WTC11 (cell line): ENCODE data around the gene DUS1L. TPM values are rescaled to one million over a fixed set of nuclear protein-coding genes. Genes with fewer than 3 reads are reported as not detected.

Experiments
- ATAC-seq: fragments of 200-7000 bp; cut with Tn5 transposase; 2 replicates; pipeline ENCODE4 v1.10.0; 2021; ENCODE audit warnings: mild to moderate bottlenecking, moderate library complexity
- CTCF ChIA-PET: fragments of 300-600 bp; sonication (Branson Sonifier 250); formaldehyde crosslinking; loops from one replicate; lab custom pipeline; 2021; ENCODE audit warnings: antibody characterized with exemption; lab: Charles Lee
- POLR2A ChIA-PET: fragments of 350-600 bp; sonication (Branson Sonifier 250); formaldehyde crosslinking; loops from one replicate; lab custom pipeline; 2021; ENCODE audit warnings: antibody characterized with exemption; lab: Charles Lee
- DNase-seq: peaks from one replicate; pipeline ENCODE4 v3.0.0; 2021; ENCODE audit warnings: low spot score
- H3K27ac Mint-ChIP-seq: 2 replicates; pipeline ENCODE4 v1.8.0; 2021; ENCODE audit warnings: mixed read lengths
- H3K27me3 Mint-ChIP-seq: 2 replicates; pipeline ENCODE4 v1.8.0; 2021; ENCODE audit warnings: low read depth, mild to moderate bottlenecking, moderate library complexity, mixed read lengths
- H3K36me3 Mint-ChIP-seq: 2 replicates; pipeline ENCODE4 v1.8.0; 2021; ENCODE audit warnings: mixed read lengths
- H3K4me1 Mint-ChIP-seq: 2 replicates; pipeline ENCODE4 v1.8.0; 2022; ENCODE audit warnings: mixed read lengths
- H3K4me3 Mint-ChIP-seq: 2 replicates; pipeline ENCODE4 v1.8.0; 2021; ENCODE audit warnings: mild to moderate bottlenecking, moderate library complexity, mixed read lengths
- H3K9me3 Mint-ChIP-seq: 2 replicates; pipeline ENCODE4 v1.8.0; 2021; ENCODE audit warnings: mixed read lengths
- ATF3 ChIP-seq: sonication (generic); formaldehyde crosslinking; conservative IDR thresholded peaks from 2 replicates; pipeline ENCODE4 v1.8.1; 2022; ENCODE audit warnings: mild to moderate bottlenecking, missing genetic modification reagents
- CDX4 ChIP-seq: fragments of 250-450 bp; sonication (Bioruptor Pico); IDR thresholded peaks from 2 replicates; pipeline ENCODE4 v1.9.0; 2021; ENCODE audit warnings: moderate library complexity, mild to moderate bottlenecking, inconsistent platforms, borderline replicate concordance
- E2F5 ChIP-seq: sonication (generic); formaldehyde crosslinking; IDR thresholded peaks from 2 replicates; pipeline ENCODE4 v1.8.1; 2022; ENCODE audit warnings: mild to moderate bottlenecking, moderate library complexity, missing genetic modification reagents
- ELF4 ChIP-seq: sonication (generic); formaldehyde crosslinking; IDR thresholded peaks from 2 replicates; pipeline ENCODE4 v1.8.1; 2022; ENCODE audit warnings: low read depth, mild to moderate bottlenecking, moderate library complexity, missing genetic modification reagents
- ESRRA ChIP-seq: sonication (generic); formaldehyde crosslinking; IDR thresholded peaks from 2 replicates; pipeline ENCODE4 v1.8.1; 2022; ENCODE audit warnings: mild to moderate bottlenecking, missing genetic modification reagents, borderline replicate concordance
- FOXJ3 ChIP-seq: sonication (generic); formaldehyde crosslinking; IDR thresholded peaks from 2 replicates; pipeline ENCODE4 v1.9.0; 2021; ENCODE audit warnings: missing genetic modification reagents, mild to moderate bottlenecking, borderline replicate concordance
- FOXP4 ChIP-seq: sonication (generic); formaldehyde crosslinking; IDR thresholded peaks from 2 replicates; pipeline ENCODE4 v1.8.0; 2022; ENCODE audit warnings: mild to moderate bottlenecking, missing genetic modification reagents
- JUN ChIP-seq: sonication (generic); formaldehyde crosslinking; IDR thresholded peaks from 2 replicates; pipeline ENCODE4 v1.8.0; 2023; ENCODE audit warnings: mild to moderate bottlenecking, missing genetic modification reagents
- MAX ChIP-seq: sonication (generic); formaldehyde crosslinking; IDR thresholded peaks from 2 replicates; pipeline ENCODE4 v1.8.0; 2022; ENCODE audit warnings: mild to moderate bottlenecking, missing genetic modification reagents
- NFE2L1 ChIP-seq: sonication (generic); formaldehyde crosslinking; IDR thresholded peaks from 2 replicates; pipeline ENCODE4 v1.8.1; 2023; ENCODE audit warnings: missing genetic modification reagents
- PREB ChIP-seq: sonication (generic); formaldehyde crosslinking; IDR thresholded peaks from 2 replicates; pipeline ENCODE4 v1.8.1; 2022; ENCODE audit warnings: mild to moderate bottlenecking, missing genetic modification reagents, moderate library complexity, borderline replicate concordance
- RELA ChIP-seq: sonication (generic); formaldehyde crosslinking; IDR thresholded peaks from 2 replicates; pipeline ENCODE4 v1.8.1; 2022; ENCODE audit warnings: missing genetic modification reagents, mild to moderate bottlenecking, borderline replicate concordance
- RORB ChIP-seq: fragments of 250-450 bp; sonication (Bioruptor Pico); IDR thresholded peaks from 2 replicates; pipeline ENCODE4 v1.9.0; 2021; ENCODE audit warnings: mild to moderate bottlenecking
- SOX15 ChIP-seq: fragments of 250-450 bp; sonication (Bioruptor Pico); IDR thresholded peaks from 2 replicates; pipeline ENCODE4 v1.9.0; 2021; ENCODE audit warnings: mild to moderate bottlenecking
- TEAD4 ChIP-seq: sonication (generic); formaldehyde crosslinking; IDR thresholded peaks from 2 replicates; pipeline ENCODE4 v1.8.0; 2022; ENCODE audit warnings: mild to moderate bottlenecking, missing genetic modification reagents
- USF2 ChIP-seq: sonication (generic); formaldehyde crosslinking; IDR thresholded peaks from 2 replicates; pipeline ENCODE4 v1.8.1; 2023; ENCODE audit warnings: mild to moderate bottlenecking, missing genetic modification reagents, moderate library complexity
- ZBTB43 ChIP-seq: sonication (generic); formaldehyde crosslinking; IDR thresholded peaks from 2 replicates; pipeline ENCODE4 v1.8.1; 2023; ENCODE audit warnings: mild to moderate bottlenecking, missing genetic modification reagents
- ZMAT4 ChIP-seq: fragments of 250-450 bp; sonication (Bioruptor Pico); IDR thresholded peaks from 2 replicates; pipeline ENCODE4 v1.9.0; 2021; ENCODE audit warnings: mild to moderate bottlenecking
- ZNF219 ChIP-seq: sonication (generic); formaldehyde crosslinking; IDR thresholded peaks from 2 replicates; pipeline ENCODE4 v1.8.0; 2023; ENCODE audit warnings: missing genetic modification reagents, mild to moderate bottlenecking, borderline replicate concordance
- ZNF232 ChIP-seq: sonication (generic); formaldehyde crosslinking; IDR thresholded peaks from 2 replicates; pipeline ENCODE4 v1.8.0; 2022; ENCODE audit warnings: mild to moderate bottlenecking, missing genetic modification reagents
- total RNA-seq: library from RNA; stranded (reverse); gene quantifications from 3 replicates; pipeline ENCODE4 v1.2.3, GENCODE V29; 2021

The DUS1L gene
- total RNA-seq, 1 experiment from 2014 or later: 120 TPM

GRCh38 chr17:82081966-82082365 lies 16.4 kb upstream of the DUS1L start:
- peaks cover 22% of the 10 kb centered on the region for H3K36me3 Mint-ChIP-seq

More at GRCh38 chr17:82081966-82082365, 16.4 kb upstream of the DUS1L start:
- DNase-seq (no peak), ATAC-seq (no peak)
- no peaks in the 10 kb centered on the region for H3K4me1 Mint-ChIP-seq
- no peak overlapping the region for H3K27ac Mint-ChIP-seq
- CTCF ChIA-PET: interaction anchor here (2.0 kb wide), 1 partner anchor 52 kb away, joined by 8 read pairs; no protein-coding TSS in a partner anchor
- no peaks in the 10 kb centered on the region for H3K9me3 Mint-ChIP-seq
- no peak for TF ChIP-seq NFE2L1 (CRISPR knock-in tag)
- TF ChIP-seq CDX4 (CRISPR knock-in tag): no peak
- no peak for TF ChIP-seq SOX15 (CRISPR knock-in tag)
- TF ChIP-seq USF2 (CRISPR knock-in tag): no peak
- no peak for TF ChIP-seq PREB
- no peak for TF ChIP-seq JUN
- no peak for TF ChIP-seq E2F5 (CRISPR knock-in tag)
- TF ChIP-seq ATF3 (CRISPR knock-in tag): no peak
- TF ChIP-seq ELF4: no peak
- TF ChIP-seq FOXP4 (CRISPR knock-in tag): no peak
- no peak for TF ChIP-seq ZNF232 (CRISPR knock-in tag)
- TF ChIP-seq ZBTB43 (CRISPR knock-in tag): no peak
- TF ChIP-seq ZMAT4 (CRISPR knock-in tag): no peak
- no peak for TF ChIP-seq RORB (CRISPR knock-in tag)
- TF ChIP-seq TEAD4 (CRISPR knock-in tag): no peak
- no peak for TF ChIP-seq ESRRA (CRISPR knock-in tag)
- TF ChIP-seq MAX: no peak
- no peak for TF ChIP-seq ZNF219 (CRISPR knock-in tag)
- no peak for TF ChIP-seq RELA (CRISPR knock-in tag)
- TF ChIP-seq FOXJ3 (CRISPR knock-in tag): no peak
- H3K4me3 Mint-ChIP-seq: no peak overlapping the region
- POLR2A ChIA-PET: interaction anchor here (1.0 kb wide), 1 partner anchor 49 kb away, joined by 3 read pairs; no protein-coding TSS in a partner anchor
- H3K27me3 Mint-ChIP-seq: no peaks in the 10 kb centered on the region
